ENCODE measurements around the gene GM2A.

- TF ChIP-seq MAX (CRISPR knock-in tag; IDR thresholded peaks at IDR 0.05): no peak
- TF ChIP-seq ZBTB21 (CRISPR knock-in tag; IDR thresholded peaks at IDR 0.05; ENCODE audit: borderline replicate concordance): no peak
- TF ChIP-seq, protein P1, sequence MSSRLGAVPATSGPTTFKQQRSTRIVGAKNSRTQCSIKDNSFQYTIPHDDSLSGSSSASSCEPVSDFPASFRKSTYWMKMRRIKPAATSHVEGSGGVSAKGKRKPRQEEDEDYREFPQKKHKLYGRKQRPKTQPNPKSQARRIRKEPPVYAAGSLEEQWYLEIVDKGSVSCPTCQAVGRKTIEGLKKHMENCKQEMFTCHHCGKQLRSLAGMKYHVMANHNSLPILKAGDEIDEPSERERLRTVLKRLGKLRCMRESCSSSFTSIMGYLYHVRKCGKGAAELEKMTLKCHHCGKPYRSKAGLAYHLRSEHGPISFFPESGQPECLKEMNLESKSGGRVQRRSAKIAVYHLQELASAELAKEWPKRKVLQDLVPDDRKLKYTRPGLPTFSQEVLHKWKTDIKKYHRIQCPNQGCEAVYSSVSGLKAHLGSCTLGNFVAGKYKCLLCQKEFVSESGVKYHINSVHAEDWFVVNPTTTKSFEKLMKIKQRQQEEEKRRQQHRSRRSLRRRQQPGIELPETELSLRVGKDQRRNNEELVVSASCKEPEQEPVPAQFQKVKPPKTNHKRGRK (CRISPR knock-in tag; IDR thresholded peaks at IDR 0.05; ENCODE audit: borderline replicate concordance): no peak
- TF ChIP-seq CTCF (IDR thresholded peaks at IDR 0.05): no peak
- TF ChIP-seq, protein P2, sequence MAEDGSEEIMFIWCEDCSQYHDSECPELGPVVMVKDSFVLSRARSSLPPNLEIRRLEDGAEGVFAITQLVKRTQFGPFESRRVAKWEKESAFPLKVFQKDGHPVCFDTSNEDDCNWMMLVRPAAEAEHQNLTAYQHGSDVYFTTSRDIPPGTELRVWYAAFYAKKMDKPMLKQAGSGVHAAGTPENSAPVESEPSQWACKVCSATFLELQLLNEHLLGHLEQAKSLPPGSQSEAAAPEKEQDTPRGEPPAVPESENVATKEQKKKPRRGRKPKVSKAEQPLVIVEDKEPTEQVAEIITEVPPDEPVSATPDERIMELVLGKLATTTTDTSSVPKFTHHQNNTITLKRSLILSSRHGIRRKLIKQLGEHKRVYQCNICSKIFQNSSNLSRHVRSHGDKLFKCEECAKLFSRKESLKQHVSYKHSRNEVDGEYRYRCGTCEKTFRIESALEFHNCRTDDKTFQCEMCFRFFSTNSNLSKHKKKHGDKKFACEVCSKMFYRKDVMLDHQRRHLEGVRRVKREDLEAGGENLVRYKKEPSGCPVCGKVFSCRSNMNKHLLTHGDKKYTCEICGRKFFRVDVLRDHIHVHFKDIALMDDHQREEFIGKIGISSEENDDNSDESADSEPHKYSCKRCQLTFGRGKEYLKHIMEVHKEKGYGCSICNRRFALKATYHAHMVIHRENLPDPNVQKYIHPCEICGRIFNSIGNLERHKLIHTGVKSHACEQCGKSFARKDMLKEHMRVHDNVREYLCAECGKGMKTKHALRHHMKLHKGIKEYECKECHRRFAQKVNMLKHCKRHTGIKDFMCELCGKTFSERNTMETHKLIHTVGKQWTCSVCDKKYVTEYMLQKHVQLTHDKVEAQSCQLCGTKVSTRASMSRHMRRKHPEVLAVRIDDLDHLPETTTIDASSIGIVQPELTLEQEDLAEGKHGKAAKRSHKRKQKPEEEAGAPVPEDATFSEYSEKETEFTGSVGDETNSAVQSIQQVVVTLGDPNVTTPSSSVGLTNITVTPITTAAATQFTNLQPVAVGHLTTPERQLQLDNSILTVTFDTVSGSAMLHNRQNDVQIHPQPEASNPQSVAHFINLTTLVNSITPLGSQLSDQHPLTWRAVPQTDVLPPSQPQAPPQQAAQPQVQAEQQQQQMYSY (CRISPR knock-in tag; IDR thresholded peaks at IDR 0.05): no peak
- TF ChIP-seq MYBL2 (CRISPR knock-in tag; IDR thresholded peaks at IDR 0.05): no peak
- no peak for TF ChIP-seq JUN (CRISPR knock-in tag; IDR thresholded peaks at IDR 0.05)
- TF ChIP-seq E2F4 (CRISPR knock-in tag; IDR thresholded peaks at IDR 0.05; ENCODE audit: borderline replicate concordance, low read depth): no peak
- no peak for TF ChIP-seq ZBTB43 (CRISPR knock-in tag; IDR thresholded peaks at IDR 0.05)
- TF ChIP-seq RORB (CRISPR knock-in tag; IDR thresholded peaks at IDR 0.05): no peak
- no peak for TF ChIP-seq TCF7 (CRISPR knock-in tag; IDR thresholded peaks at IDR 0.05; ENCODE audit: low read depth)
- no peak for TF ChIP-seq NFE2L1 (CRISPR knock-in tag; IDR thresholded peaks at IDR 0.05)
- TF ChIP-seq SMAD3 (CRISPR knock-in tag; IDR thresholded peaks at IDR 0.05; ENCODE audit: borderline replicate concordance): no peak
- TF ChIP-seq, protein P3, sequence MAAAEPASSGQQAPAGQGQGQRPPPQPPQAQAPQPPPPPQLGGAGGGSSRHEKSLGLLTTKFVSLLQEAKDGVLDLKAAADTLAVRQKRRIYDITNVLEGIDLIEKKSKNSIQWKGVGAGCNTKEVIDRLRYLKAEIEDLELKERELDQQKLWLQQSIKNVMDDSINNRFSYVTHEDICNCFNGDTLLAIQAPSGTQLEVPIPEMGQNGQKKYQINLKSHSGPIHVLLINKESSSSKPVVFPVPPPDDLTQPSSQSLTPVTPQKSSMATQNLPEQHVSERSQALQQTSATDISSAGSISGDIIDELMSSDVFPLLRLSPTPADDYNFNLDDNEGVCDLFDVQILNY (CRISPR knock-in tag; IDR thresholded peaks at IDR 0.05): no peak
These were observed 42.9 kb downstream of the GM2A start for GRCh38 chr5:151295791-151296477.
